B cell (primary cell): ENCODE data around the gene PPAN. TPM values are rescaled to one million over a fixed set of nuclear protein-coding genes. Genes with fewer than 3 reads are reported as not detected.

Experiments used
- ATAC-seq: fragments of 200-7000 bp; cut with Tn5 transposase; one replicate; pipeline ENCODE4 v1.10.0; 2021; ENCODE audit warnings: low read depth, mild to moderate bottlenecking, moderate number of reproducible peaks, moderate library complexity
- CTCF ChIA-PET: fragments of 350-600 bp; sonication (Branson Sonifier 250); formaldehyde crosslinking; loops from one replicate; lab custom pipeline; 2021; ENCODE audit warnings: antibody characterized with exemption, inconsistent platforms; lab: Charles Lee
- POLR2A ChIA-PET: fragments of 350-600 bp; sonication (Branson Sonifier 250); formaldehyde crosslinking; loops from one replicate; lab custom pipeline; 2021; ENCODE audit warnings: antibody characterized with exemption; lab: Charles Lee
- DNase-seq: peaks from one replicate; pipeline ENCODE4 v3.0.0; 2013
- H2AFZ ChIP-seq: 2 replicates; pipeline ENCODE4 v1.6.1; 2012; ENCODE audit warnings: mild to moderate bottlenecking, low read depth, low read length; ENCODE audit not compliant: insufficient read depth, poor library complexity, severe bottlenecking
- H3K27ac ChIP-seq, 2 donors: 1 replicate in 1 of 2; 2 replicates in 1 of 2; pipeline ENCODE4 v1.5.1; 2012 to 2013; ENCODE audit warnings: low read length in 2 of 2, mild to moderate bottlenecking in 2 of 2, moderate library complexity in 1 of 2
- H3K27me3 ChIP-seq, 4 experiments: fragments of 200-600 bp in 1 of 4; sonication (generic) in 1 of 4; replicated peaks in 1 of 4; 1 replicate in 2 of 4; 2 replicates in 2 of 4; pipeline versions ENCODE4 v1.6.1 to v1.7.0; 2013 to 2016; ENCODE audit warnings: low read length in 3 of 4, mild to moderate bottlenecking in 2 of 4, mixed read lengths in 1 of 4, moderate library complexity in 1 of 4; ENCODE audit not compliant: insufficient read depth in 4 of 4, control insufficient read depth in 3 of 4; ENCODE audit errors: control extremely low read depth in 1 of 4
- H3K36me3 ChIP-seq, 2 experiments: replicated peaks in 1 of 2; 1 replicate in 1 of 2; 2 replicates in 1 of 2; pipeline versions ENCODE4 v1.6.1 to v1.7.1; 2013; ENCODE audit warnings: low read length in 1 of 2; ENCODE audit not compliant: insufficient read depth in 2 of 2, control insufficient read depth in 1 of 2; ENCODE audit errors: control extremely low read depth in 1 of 2, extremely low read depth in 1 of 2
- H3K4me1 ChIP-seq, 2 donors: fragments of 200-600 bp in 1 of 2; sonication (generic) in 1 of 2; 1 replicate in 1 of 2; 2 replicates in 1 of 2; pipeline versions ENCODE4 v1.5.1 to v1.6.1; 2013 to 2017; ENCODE audit warnings: low read length in 2 of 2; ENCODE audit not compliant: control insufficient read depth in 2 of 2, insufficient read depth in 2 of 2
- H3K4me2 ChIP-seq: replicated peaks from 2 replicates; pipeline ENCODE3; 2012; ENCODE audit warnings: mild to moderate bottlenecking, low read depth, low read length; ENCODE audit not compliant: poor library complexity, severe bottlenecking
- H3K4me3 ChIP-seq, 5 experiments: fragments of 200-600 bp in 1 of 5; sonication (generic) in 1 of 5; 1 replicate in 3 of 5; 2 replicates in 2 of 5; pipeline versions ENCODE4 v1.5.1 to v1.7.0; 2011 to 2016; ENCODE audit warnings: low read length in 4 of 5, mild to moderate bottlenecking in 4 of 5, low read depth in 2 of 5, control low read depth in 1 of 5, moderate library complexity in 1 of 5; ENCODE audit not compliant: insufficient read depth in 1 of 5; ENCODE audit errors: control extremely low read depth in 1 of 5, extremely low read depth in 1 of 5
- H3K79me2 ChIP-seq: fragments of 200-600 bp; sonication (generic); one replicate; pipeline ENCODE4 v1.6.0; 2016; ENCODE audit warnings: low read length; ENCODE audit not compliant: control insufficient read depth, insufficient read depth
- H3K9ac ChIP-seq: fragments of 200-600 bp; sonication (generic); 2 replicates; pipeline ENCODE4 v1.6.1; 2017; ENCODE audit warnings: mild to moderate bottlenecking, low read length, moderate library complexity
- H3K9me3 ChIP-seq, 3 donors: one replicate each; pipeline versions ENCODE4 v1.6.1 to v1.7.1; 2013; ENCODE audit warnings: low read length in 2 of 3; ENCODE audit not compliant: control insufficient read depth in 2 of 3, insufficient read depth in 1 of 3; ENCODE audit errors: control extremely low read depth in 1 of 3
- H4K20me1 ChIP-seq: 2 replicates; pipeline ENCODE4 v1.6.0; 2012; ENCODE audit warnings: mild to moderate bottlenecking, low read length; ENCODE audit not compliant: insufficient read depth, control insufficient read depth, poor library complexity, severe bottlenecking
- H3K27ac Mint-ChIP-seq: one replicate; pipeline ENCODE4 v1.8.0; 2021; ENCODE audit warnings: mixed read lengths
- H3K27me3 Mint-ChIP-seq: one replicate; pipeline ENCODE4 v1.8.0; 2021; ENCODE audit warnings: mixed read lengths
- H3K4me1 Mint-ChIP-seq: one replicate; pipeline ENCODE4 v1.8.0; 2021; ENCODE audit warnings: mixed read lengths
- H3K4me3 Mint-ChIP-seq: one replicate; pipeline ENCODE4 v1.8.0; 2021; ENCODE audit warnings: mixed read lengths
- H3K9me3 Mint-ChIP-seq: one replicate; pipeline ENCODE4 v1.8.0; 2022; ENCODE audit warnings: mixed read lengths; ENCODE audit not compliant: insufficient read depth
- CTCF ChIP-seq: fragments of 200-600 bp; IDR thresholded peaks from one replicate; pipeline ENCODE4 v1.8.0; 2022; ENCODE audit warnings: antibody characterized with exemption, mild to moderate bottlenecking
- EZH2 ChIP-seq: IDR thresholded peaks from 2 replicates; pipeline ENCODE4 v1.6.1; 2012; ENCODE audit warnings: borderline replicate concordance, low read depth, mild to moderate bottlenecking, moderate library complexity, low read length; ENCODE audit not compliant: insufficient read depth, poor library complexity, severe bottlenecking
- WGBS: methylation state at CpG from one replicate; pipeline ENCODE4 v1.1.5; 2013; ENCODE audit warnings: missing lambda C conversion rate; ENCODE audit not compliant: insufficient coverage; 5-methylcytosine and 5-hydroxymethylcytosine counted together
- intact Hi-C: fragments of 100-400 bp; cut with micrococcal nuclease; formaldehyde crosslinking; loops from one replicate; pipeline ENCODE4 v1.10.0; 2022
- polyA plus RNA-seq: library from polyadenylated mRNA; depleted of rRNA; stranded (reverse); fragments of >200 nt; gene quantifications from 2 replicates; pipeline ENCODE4 v1.2.3, GENCODE V29; 2012
- total RNA-seq, 2 donors: library from RNA; stranded (reverse); fragments of 120-200 nt in 1 of 2; gene quantifications; 1 replicate in 1 of 2; 2 replicates in 1 of 2; pipeline versions ENCODE4 v1.2.3 to v1.2.4, GENCODE V29; 2013 to 2022

Gene PPAN
- total and polyA plus RNA-seq, 2 donors (not counting 1 experiment from before 2014, with no cell fraction given): 42.2 to 88.0 TPM

GRCh38 chr19:10112037-10112761, 6.0 kb downstream of the PPAN start:
- Mint-ChIP-seq H3K27me3 (no peaks in the 10 kb centered on the region), H3K9me3 (no peaks in the 10 kb centered on the region), H3K27ac (peak overlapping the region; percentile 90), H3K4me3 (peak overlapping the region; percentile 81), H3K4me1 (peaks cover 40% of the 10 kb centered on the region)
- Histone ChIP-seq H3K4me2 (peak overlapping the region; percentile 67), H3K79me2 (peaks cover 38% of the 10 kb centered on the region), H3K27me3 (no peaks in the 10 kb centered on the region), H3K9ac (no peak overlapping the region), H3K27ac (peak overlapping the region in 1 of 2 donors; percentile 69), H3K4me3 (no peak overlapping the region), H4K20me1 (peaks cover 77% of the 10 kb centered on the region), H3K4me1 (peaks cover 31 to 41% of the 10 kb centered on the region in 2 donors), H3K9me3 (peaks cover 0 to 6% (median 0%) of the 10 kb centered on the region in 3 donors), H2AFZ (no peak overlapping the region), H3K36me3 (peaks cover 0 to 71% of the 10 kb centered on the region in 2 experiments)
- CTCF ChIA-PET: interaction anchor here (0.6 to 15.9 kb wide), 11 partner anchors 8 to 316 kb away, joined by 3 to 263 read pairs (median 4); partner anchors contain the start of genes ANGPTL6, MRPL4 and PPAN
- POLR2A ChIA-PET: interaction anchor here (0.7 to 6.6 kb wide), 3 partner anchors 11 to 1626 kb away, joined by 3 to 62 read pairs (median 18); partner anchors contain the start of gene ANGPTL6
- intact Hi-C loops: loop anchor here (2.0 kb wide), 1 partner anchor 85 kb away; no protein-coding TSS in a partner anchor
- WGBS: 58% methylated on average over 21 of the region's 23 CpGs
- no peak for TF ChIP-seq CTCF
- TF ChIP-seq EZH2: no peak
- DNase-seq (peak; percentile 52), ATAC-seq (peak; percentile 2)
